ENCODE data around the gene GSG1.

GSG1 gene

DNA sequence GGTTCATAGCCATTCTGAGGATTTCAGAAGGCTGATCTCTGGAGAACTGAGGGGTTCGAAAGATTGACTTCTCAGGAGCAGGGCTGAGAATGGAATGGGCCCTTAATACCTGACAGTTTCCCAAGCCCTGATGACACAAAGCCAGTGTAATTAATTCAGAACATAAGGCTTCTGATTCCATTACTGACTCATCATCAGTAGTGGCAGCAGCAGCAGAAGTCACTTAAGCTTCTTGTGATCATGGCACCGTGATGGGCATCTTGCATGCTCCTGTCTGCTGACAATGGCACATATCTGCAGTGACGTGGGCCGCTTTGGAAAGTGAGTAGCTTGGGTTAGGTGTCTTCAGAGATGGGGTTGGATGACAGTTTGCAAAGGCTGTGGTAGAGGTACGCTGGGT lies 38.2 kb upstream of the GSG1 start:
- Histone ChIP-seq H3K36me3 (no peaks in the 10 kb centered on the region), H3K4me3 (ENCODE audit: low read depth in 1 of 2, low read length in 1 of 2) (no peak overlapping the region), H3K27me3 (no peaks in the 10 kb centered on the region), H3K27ac (no peak overlapping the region), H3K9me3 (no peaks in the 10 kb centered on the region), H3K4me1 (ENCODE audit: control insufficient read depth in 1 of 2, insufficient read depth in 1 of 2, low read depth in 1 of 2, low read length in 1 of 2) (peaks cover 8 to 13% of the 10 kb centered on the region in 2 experiments)
- TF ChIP-seq, protein P1, sequence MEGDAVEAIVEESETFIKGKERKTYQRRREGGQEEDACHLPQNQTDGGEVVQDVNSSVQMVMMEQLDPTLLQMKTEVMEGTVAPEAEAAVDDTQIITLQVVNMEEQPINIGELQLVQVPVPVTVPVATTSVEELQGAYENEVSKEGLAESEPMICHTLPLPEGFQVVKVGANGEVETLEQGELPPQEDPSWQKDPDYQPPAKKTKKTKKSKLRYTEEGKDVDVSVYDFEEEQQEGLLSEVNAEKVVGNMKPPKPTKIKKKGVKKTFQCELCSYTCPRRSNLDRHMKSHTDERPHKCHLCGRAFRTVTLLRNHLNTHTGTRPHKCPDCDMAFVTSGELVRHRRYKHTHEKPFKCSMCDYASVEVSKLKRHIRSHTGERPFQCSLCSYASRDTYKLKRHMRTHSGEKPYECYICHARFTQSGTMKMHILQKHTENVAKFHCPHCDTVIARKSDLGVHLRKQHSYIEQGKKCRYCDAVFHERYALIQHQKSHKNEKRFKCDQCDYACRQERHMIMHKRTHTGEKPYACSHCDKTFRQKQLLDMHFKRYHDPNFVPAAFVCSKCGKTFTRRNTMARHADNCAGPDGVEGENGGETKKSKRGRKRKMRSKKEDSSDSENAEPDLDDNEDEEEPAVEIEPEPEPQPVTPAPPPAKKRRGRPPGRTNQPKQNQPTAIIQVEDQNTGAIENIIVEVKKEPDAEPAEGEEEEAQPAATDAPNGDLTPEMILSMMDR (IDR thresholded peaks at IDR 0.05) = no peak

DNA sequence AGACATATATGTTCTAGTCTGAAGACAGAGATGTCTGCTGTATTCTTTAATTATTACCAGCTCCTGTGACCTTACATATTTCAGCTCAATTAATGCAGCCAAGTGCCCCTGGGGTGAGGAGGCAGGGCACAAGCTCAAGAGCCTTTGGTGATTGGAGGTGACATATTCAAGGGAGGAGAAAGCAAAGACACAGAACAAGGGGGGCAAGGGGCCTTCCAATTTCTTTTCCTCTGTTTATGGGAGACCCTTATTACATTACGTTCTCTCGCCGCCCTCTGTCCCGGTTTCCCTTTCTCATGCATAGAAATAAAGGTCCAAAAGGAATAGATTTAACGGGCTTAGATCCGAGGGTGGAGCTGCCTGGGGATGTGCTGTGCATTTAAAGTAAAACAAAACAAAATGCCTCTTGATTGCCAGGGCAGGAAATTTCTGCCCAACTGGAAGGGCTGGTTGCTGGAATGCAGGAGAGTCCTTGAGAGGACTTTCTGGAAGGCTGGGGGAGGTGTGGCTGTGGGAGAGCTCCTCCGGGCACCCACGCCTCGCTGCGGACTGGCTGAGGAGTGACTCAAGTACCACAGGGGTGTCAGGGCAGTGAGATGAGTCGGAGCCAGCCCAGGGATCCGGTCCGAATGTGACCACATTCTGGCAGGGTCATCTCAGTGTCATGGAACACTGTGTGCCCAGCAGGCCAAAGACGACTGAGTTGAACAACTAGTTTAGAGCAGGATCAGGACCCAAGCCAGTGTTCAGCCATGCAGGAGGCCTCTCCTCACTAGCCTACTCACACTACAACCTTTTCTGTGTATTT lies 32.1 kb upstream of the GSG1 start:
- no peaks in the 10 kb centered on the region for H3K4me1 ChIP-seq (ENCODE audit: control insufficient read depth in 1 of 2, insufficient read depth in 1 of 2, low read depth in 1 of 2, low read length in 1 of 2)
- no peak overlapping the region for H3K4me3 ChIP-seq (ENCODE audit: low read depth in 1 of 2, low read length in 1 of 2)
- no peaks in the 10 kb centered on the region for H3K27me3 ChIP-seq
- TF ChIP-seq, protein P1 (IDR thresholded peaks at IDR 0.05) = no peak
- H3K27ac ChIP-seq = no peak overlapping the region
- no peaks in the 10 kb centered on the region for H3K9me3 ChIP-seq
- no peaks in the 10 kb centered on the region for H3K36me3 ChIP-seq

DNA sequence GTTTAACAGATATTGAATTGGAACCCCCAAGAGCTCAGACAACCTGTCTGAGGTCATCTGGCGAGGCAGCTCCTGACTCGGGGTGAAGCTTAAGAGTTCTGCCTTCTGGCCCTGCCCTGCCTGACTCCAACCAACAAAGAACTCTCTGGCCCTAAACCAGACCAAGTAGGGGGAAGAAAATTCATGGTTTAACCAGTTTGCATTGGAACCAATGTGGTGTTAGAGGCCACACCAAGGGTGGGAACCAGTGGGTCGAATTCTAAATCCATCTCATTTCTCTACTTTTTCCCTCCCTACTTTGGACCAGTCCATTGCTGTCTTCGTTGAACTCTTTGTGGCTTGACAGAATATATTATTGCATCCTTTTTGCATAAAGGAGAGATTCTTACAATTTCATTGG lies 30.4 kb upstream of the GSG1 start:
- Histone ChIP-seq H3K4me3 (ENCODE audit: low read depth in 1 of 2, low read length in 1 of 2) (no peak overlapping the region), H3K9me3 (no peaks in the 10 kb centered on the region), H3K27me3 (no peaks in the 10 kb centered on the region), H3K36me3 (no peaks in the 10 kb centered on the region), H3K4me1 (ENCODE audit: control insufficient read depth in 1 of 2, insufficient read depth in 1 of 2, low read depth in 1 of 2, low read length in 1 of 2) (no peaks in the 10 kb centered on the region), H3K27ac (no peak overlapping the region)
- TF ChIP-seq, protein P1 (IDR thresholded peaks at IDR 0.05) = no peak

- TF ChIP-seq, protein P1 (IDR thresholded peaks at IDR 0.05) = no peak
- Histone ChIP-seq H3K4me3 (ENCODE audit: low read depth in 1 of 2, low read length in 1 of 2) (no peak overlapping the region), H3K27ac (no peak overlapping the region), H3K4me1 (ENCODE audit: control insufficient read depth in 1 of 2, insufficient read depth in 1 of 2, low read depth in 1 of 2, low read length in 1 of 2) (no peaks in the 10 kb centered on the region), H3K9me3 (no peaks in the 10 kb centered on the region), H3K27me3 (no peaks in the 10 kb centered on the region), H3K36me3 (no peaks in the 10 kb centered on the region)
These were observed 27.5 kb upstream of the GSG1 start for GRCh38 chr12:13130981-13131380.

- no peaks in the 10 kb centered on the region for H3K9me3 ChIP-seq
- TF ChIP-seq, protein P1 (IDR thresholded peaks at IDR 0.05) = no peak
- no peaks in the 10 kb centered on the region for H3K4me1 ChIP-seq (ENCODE audit: control insufficient read depth in 1 of 2, insufficient read depth in 1 of 2, low read depth in 1 of 2, low read length in 1 of 2)
- H3K36me3 ChIP-seq = no peaks in the 10 kb centered on the region
- no peak overlapping the region for H3K27ac ChIP-seq
- no peaks in the 10 kb centered on the region for H3K27me3 ChIP-seq
- H3K4me3 ChIP-seq (ENCODE audit: low read depth in 1 of 2, low read length in 1 of 2) = no peak overlapping the region
These were observed 25.0 kb upstream of the GSG1 start for GRCh38 chr12:13128291-13128965.

All from neutrophil (primary cell).